Loucy (cell line): Measurements from ENCODE around the gene SYT1.

Source experiments
- H2AFZ ChIP-seq: fragments of 200-600 bp; sonication (generic); 2 replicates; pipeline ENCODE4 v1.6.0; 2016; ENCODE audit warnings: antibody characterized with exemption, mild to moderate bottlenecking, low read length, moderate library complexity
- H3F3A ChIP-seq: fragments of 200-600 bp; 2 replicates; pipeline ENCODE4 v1.6.0; 2016; ENCODE audit warnings: antibody characterized with exemption, low read depth, mild to moderate bottlenecking
- H3K27me3 ChIP-seq: fragments of 200-600 bp; sonication (generic); 2 replicates; pipeline ENCODE4 v1.6.1; 2014; ENCODE audit warnings: low read length, mild to moderate bottlenecking; ENCODE audit not compliant: insufficient read depth, poor library complexity, severe bottlenecking
- H3K36me3 ChIP-seq: fragments of 200-600 bp; sonication (generic); 2 replicates; pipeline ENCODE4 v1.6.1; 2016; ENCODE audit warnings: low read length; ENCODE audit not compliant: insufficient read depth
- H3K4me1 ChIP-seq: fragments of 200-600 bp; sonication (generic); 2 replicates; pipeline ENCODE4 v1.5.1; 2014; ENCODE audit warnings: low read length, mild to moderate bottlenecking; ENCODE audit not compliant: insufficient read depth, poor library complexity, severe bottlenecking
- H3K4me2 ChIP-seq: fragments of 200-600 bp; sonication (generic); 2 replicates; pipeline ENCODE4 v1.6.0; 2014; ENCODE audit warnings: antibody characterized with exemption, low read length, low read depth, mild to moderate bottlenecking; ENCODE audit not compliant: poor library complexity, severe bottlenecking
- H3K4me3 ChIP-seq: fragments of 200-600 bp; sonication (generic); 2 replicates; pipeline ENCODE4 v1.5.1; 2014; ENCODE audit warnings: low read length, mild to moderate bottlenecking, mixed read lengths; ENCODE audit not compliant: poor library complexity, severe bottlenecking
- H3K79me2 ChIP-seq: fragments of 200-600 bp; sonication (generic); 2 replicates; pipeline ENCODE4 v1.6.1; 2014; ENCODE audit warnings: low read length; ENCODE audit not compliant: insufficient read depth
- H3K9ac ChIP-seq: fragments of 200-600 bp; sonication (generic); 2 replicates; pipeline ENCODE4 v1.6.0; 2014; ENCODE audit warnings: mild to moderate bottlenecking, low read depth, low read length, moderate library complexity; ENCODE audit not compliant: poor library complexity, severe bottlenecking
- H3K9me2 ChIP-seq: fragments of 200-600 bp; sonication (generic); replicated peaks from 2 replicates; pipeline ENCODE4 v1.6.1; 2016; ENCODE audit warnings: low read depth, low read length, mixed read lengths
- H3K9me3 ChIP-seq: fragments of 200-600 bp; sonication (generic); 2 replicates; pipeline ENCODE4 v1.6.1; 2014; ENCODE audit warnings: mild to moderate bottlenecking, antibody characterized with exemption, low read length, low read depth; ENCODE audit not compliant: insufficient read depth
- H4K20me1 ChIP-seq: fragments of 200-600 bp; sonication (generic); 2 replicates; pipeline ENCODE4 v1.6.0; 2014; ENCODE audit warnings: antibody characterized with exemption, low read length, mild to moderate bottlenecking; ENCODE audit not compliant: insufficient read depth, poor library complexity, severe bottlenecking
- EZH2phosphoT487 ChIP-seq: fragments of 200-600 bp; IDR thresholded peaks from 2 replicates; pipeline ENCODE4 v1.6.1; 2018; ENCODE audit warnings: antibody characterized with exemption, mild to moderate bottlenecking, moderate library complexity, borderline replicate concordance
- TF ChIP-seq, protein P1 (sequence below): fragments of 200-600 bp; sonication (generic); conservative IDR thresholded peaks from 2 replicates; pipeline ENCODE4 v1.5.1; 2014; ENCODE audit warnings: mild to moderate bottlenecking, antibody characterized with exemption, low read length

Gene SYT1

DNA sequence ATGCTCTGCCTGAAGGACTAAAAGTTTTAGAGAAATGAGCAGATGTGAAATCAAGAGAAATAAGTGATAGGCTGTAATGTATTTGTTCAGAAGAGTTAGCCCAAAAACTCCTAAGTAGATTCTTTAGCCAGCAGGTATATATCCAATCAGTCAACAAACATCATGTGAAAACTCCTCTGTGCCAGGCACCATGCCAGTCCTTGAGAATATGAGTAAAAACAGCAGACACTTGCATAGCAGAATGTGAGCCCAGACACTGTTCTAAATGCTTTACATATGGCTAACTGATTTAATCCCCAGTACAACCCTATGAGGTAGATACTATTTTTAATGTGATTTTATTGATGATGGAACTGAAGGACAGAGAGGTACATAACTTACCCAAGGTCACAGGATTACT is 496.4 kb downstream of the SYT1 start:
- no peaks in the 10 kb centered on the region for H3K9me3 ChIP-seq
- TF ChIP-seq, protein P1, sequence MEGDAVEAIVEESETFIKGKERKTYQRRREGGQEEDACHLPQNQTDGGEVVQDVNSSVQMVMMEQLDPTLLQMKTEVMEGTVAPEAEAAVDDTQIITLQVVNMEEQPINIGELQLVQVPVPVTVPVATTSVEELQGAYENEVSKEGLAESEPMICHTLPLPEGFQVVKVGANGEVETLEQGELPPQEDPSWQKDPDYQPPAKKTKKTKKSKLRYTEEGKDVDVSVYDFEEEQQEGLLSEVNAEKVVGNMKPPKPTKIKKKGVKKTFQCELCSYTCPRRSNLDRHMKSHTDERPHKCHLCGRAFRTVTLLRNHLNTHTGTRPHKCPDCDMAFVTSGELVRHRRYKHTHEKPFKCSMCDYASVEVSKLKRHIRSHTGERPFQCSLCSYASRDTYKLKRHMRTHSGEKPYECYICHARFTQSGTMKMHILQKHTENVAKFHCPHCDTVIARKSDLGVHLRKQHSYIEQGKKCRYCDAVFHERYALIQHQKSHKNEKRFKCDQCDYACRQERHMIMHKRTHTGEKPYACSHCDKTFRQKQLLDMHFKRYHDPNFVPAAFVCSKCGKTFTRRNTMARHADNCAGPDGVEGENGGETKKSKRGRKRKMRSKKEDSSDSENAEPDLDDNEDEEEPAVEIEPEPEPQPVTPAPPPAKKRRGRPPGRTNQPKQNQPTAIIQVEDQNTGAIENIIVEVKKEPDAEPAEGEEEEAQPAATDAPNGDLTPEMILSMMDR = no peak
- no peak for TF ChIP-seq EZH2phosphoT487
- H3K9ac ChIP-seq = no peak overlapping the region
- no peaks in the 10 kb centered on the region for H3K36me3 ChIP-seq
- H3K4me1 ChIP-seq = no peaks in the 10 kb centered on the region
- no peaks in the 10 kb centered on the region for H4K20me1 ChIP-seq
- H2AFZ ChIP-seq = no peak overlapping the region
- H3F3A ChIP-seq = no peaks in the 10 kb centered on the region
- no peaks in the 10 kb centered on the region for H3K27me3 ChIP-seq
- H3K79me2 ChIP-seq = no peaks in the 10 kb centered on the region
- no peak overlapping the region for H3K4me2 ChIP-seq
- no peaks in the 10 kb centered on the region for H3K9me2 ChIP-seq
- no peak overlapping the region for H3K4me3 ChIP-seq

DNA sequence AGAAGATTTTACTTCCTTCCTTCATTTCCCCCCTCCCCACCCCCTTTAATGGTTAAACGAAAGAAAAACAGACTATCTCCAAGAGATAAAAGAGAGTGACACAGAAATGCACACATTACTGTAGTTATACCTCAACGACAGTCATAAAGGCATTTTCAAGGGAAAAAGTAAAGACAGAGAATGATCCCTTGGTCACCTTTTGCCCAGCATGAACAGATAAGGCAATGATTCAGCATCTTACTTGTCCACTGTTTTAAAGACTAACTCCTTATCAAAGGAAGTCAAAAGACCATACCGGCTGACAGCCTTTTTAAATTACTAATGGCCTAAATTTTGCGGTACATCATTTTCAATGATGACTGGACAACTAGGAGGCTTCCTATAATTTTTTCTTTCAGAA is 499.6 kb downstream of the SYT1 start:
- H3K4me1 ChIP-seq = no peaks in the 10 kb centered on the region
- H3K36me3 ChIP-seq = no peaks in the 10 kb centered on the region
- H3K4me2 ChIP-seq = no peak overlapping the region
- no peaks in the 10 kb centered on the region for H3K9me3 ChIP-seq
- no peak for TF ChIP-seq EZH2phosphoT487
- H2AFZ ChIP-seq = no peak overlapping the region
- no peak overlapping the region for H3K4me3 ChIP-seq
- no peak overlapping the region for H3K9ac ChIP-seq
- no peaks in the 10 kb centered on the region for H4K20me1 ChIP-seq
- no peaks in the 10 kb centered on the region for H3K9me2 ChIP-seq
- H3F3A ChIP-seq = no peaks in the 10 kb centered on the region
- no peaks in the 10 kb centered on the region for H3K27me3 ChIP-seq
- no peaks in the 10 kb centered on the region for H3K79me2 ChIP-seq

DNA sequence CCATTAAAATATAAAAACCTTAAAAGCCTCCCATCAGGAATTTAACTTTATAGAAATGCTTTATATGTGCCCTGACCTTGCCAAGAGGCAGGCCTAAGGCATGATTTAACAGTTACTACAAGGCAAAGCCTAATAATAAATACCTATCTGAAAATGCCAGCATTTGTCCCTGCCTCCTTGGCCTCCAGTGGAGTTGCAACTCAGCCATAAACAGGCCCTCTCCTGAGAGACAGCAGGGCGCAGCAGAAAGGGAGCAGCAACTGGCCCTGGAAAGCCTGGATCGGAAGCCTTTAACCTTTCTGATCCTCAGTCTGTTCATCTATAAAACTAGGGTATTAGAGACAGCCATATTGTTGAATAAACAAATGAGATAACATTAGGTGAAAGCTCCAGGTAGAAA is 501.8 kb downstream of the SYT1 start:
- TF ChIP-seq, protein P1 = no peak
- TF ChIP-seq EZH2phosphoT487 = no peak
- Histone ChIP-seq H3K9ac (no peak overlapping the region), H2AFZ (no peak overlapping the region), H3K4me1 (no peaks in the 10 kb centered on the region), H3K79me2 (no peaks in the 10 kb centered on the region), H3K4me2 (no peak overlapping the region), H3K27me3 (no peaks in the 10 kb centered on the region), H3K36me3 (no peaks in the 10 kb centered on the region), H3K9me2 (no peaks in the 10 kb centered on the region), H4K20me1 (no peaks in the 10 kb centered on the region), H3F3A (no peaks in the 10 kb centered on the region), H3K4me3 (no peak overlapping the region), H3K9me3 (no peaks in the 10 kb centered on the region)

DNA sequence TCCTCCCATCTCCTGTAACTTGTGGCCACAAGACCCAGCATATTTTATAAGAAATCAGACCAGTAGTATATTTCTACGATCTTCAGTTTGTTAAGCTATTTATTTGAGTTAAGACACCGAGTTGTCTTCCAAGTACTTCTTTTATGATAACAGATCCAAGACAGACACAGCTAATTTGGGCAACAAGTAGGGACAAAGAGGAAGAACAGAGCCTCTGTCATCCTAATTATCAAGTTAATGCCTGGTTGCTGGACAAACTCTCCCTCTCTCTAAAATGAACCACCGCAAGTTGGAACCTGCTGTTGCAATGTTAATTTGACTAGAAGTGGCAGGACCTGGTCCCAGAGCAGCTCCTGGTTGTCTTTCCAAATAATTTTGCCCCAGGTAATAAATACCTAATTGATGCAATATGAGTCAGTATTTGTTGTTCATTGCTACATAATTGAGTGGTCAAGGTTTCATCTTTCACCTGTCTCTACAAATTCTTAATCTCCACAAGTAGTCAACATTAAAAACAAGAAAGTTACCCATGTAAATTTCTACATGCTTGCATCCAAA is 502.5 kb downstream of the SYT1 start:
- H3K4me2 ChIP-seq = no peak overlapping the region
- H4K20me1 ChIP-seq = no peaks in the 10 kb centered on the region
- TF ChIP-seq, protein P1 = no peak
- TF ChIP-seq EZH2phosphoT487 = no peak
- H3K36me3 ChIP-seq = no peaks in the 10 kb centered on the region
- H3K4me3 ChIP-seq = no peak overlapping the region
- no peaks in the 10 kb centered on the region for H3K79me2 ChIP-seq
- no peaks in the 10 kb centered on the region for H3K4me1 ChIP-seq
- H3F3A ChIP-seq = no peaks in the 10 kb centered on the region
- H3K9me2 ChIP-seq = no peaks in the 10 kb centered on the region
- no peak overlapping the region for H3K9ac ChIP-seq
- H2AFZ ChIP-seq = no peak overlapping the region
- H3K27me3 ChIP-seq = no peaks in the 10 kb centered on the region
- H3K9me3 ChIP-seq = no peaks in the 10 kb centered on the region
